Kidney glomerular epithelial cell (primary cell): Measurements from ENCODE around the gene SMOC2.

Experiments used
- DNase-seq: peaks from one replicate; lab custom pipeline; 2025; lab: John Stamatoyannopoulos, UW

The SMOC2 gene

GRCh38 chr6:168415098-168415992, 25.6 kb upstream of the SMOC2 start:
- no peak for DNase-seq

GRCh38 chr6:168415993-168416530, 24.9 kb upstream of the SMOC2 start:
- no peak for DNase-seq

- no peak for DNase-seq
These were observed 24.5 kb upstream of the SMOC2 start for GRCh38 chr6:168416531-168416930.

GRCh38 chr6:168417191-168417590, 23.8 kb upstream of the SMOC2 start:
- no peak for DNase-seq

- no peak for DNase-seq
These were observed 23.1 kb upstream of the SMOC2 start for GRCh38 chr6:168417679-168418557.

GRCh38 chr6:168418711-168419121, 22.3 kb upstream of the SMOC2 start:
- peak; percentile 23 for DNase-seq

GRCh38 chr6:168419569-168419968, 21.4 kb upstream of the SMOC2 start:
- DNase-seq = no peak

- DNase-seq = no peak
These were observed 20.9 kb upstream of the SMOC2 start for GRCh38 chr6:168420084-168420483.

- DNase-seq = no peak
These were observed 20.3 kb upstream of the SMOC2 start for GRCh38 chr6:168420706-168421105.

- DNase-seq = no peak
These were observed 13.8 kb upstream of the SMOC2 start for GRCh38 chr6:168427184-168427583.

GRCh38 chr6:168428052-168428826, 12.7 kb upstream of the SMOC2 start:
- no peak for DNase-seq

GRCh38 chr6:168428863-168429262, 12.1 kb upstream of the SMOC2 start:
- no peak for DNase-seq

GRCh38 chr6:168432196-168432595, 8.8 kb upstream of the SMOC2 start:
- DNase-seq = no peak

- no peak for DNase-seq
These were observed 7.1 kb upstream of the SMOC2 start for GRCh38 chr6:168433898-168434297.

GRCh38 chr6:168434505-168434904, 6.5 kb upstream of the SMOC2 start:
- no peak for DNase-seq

- no peak for DNase-seq
These were observed 3.2 kb upstream of the SMOC2 start for GRCh38 chr6:168437751-168438150.

- DNase-seq = no peak
These were observed 2.0 kb upstream of the SMOC2 start for GRCh38 chr6:168438783-168439520.

GRCh38 chr6:168439794-168440450, 1.1 kb upstream of the SMOC2 start:
- DNase-seq = no peak

- no peak for DNase-seq
These were observed 729 bp downstream of the SMOC2 start for GRCh38 chr6:168441434-168442391.
